Measurements from ENCODE around the gene IGSF10.
"Not testable (repeated sequence)": the region's sequence is repeated elsewhere in the genome, so short reads cannot be mapped to it uniquely, and the experiment has no call there.

The IGSF10 gene

GRCh38 chr3:151460774-151461450 lies at the start of gene IGSF10:
IGSF10 (minus strand) TSS chr3:151461061; CDS start chr3:151458709, 2,352 bp downstream.
- DNase-seq (ENCODE audit: low read depth), result no peak
- H3K4me3 ChIP-seq (ENCODE audit: low read depth, low read length), result no peak within 1 kb of the TSS

GRCh38 chr3:151509468-151510135 lies 48.7 kb upstream of the IGSF10 start:
- not testable (repeated sequence) for DNase-seq (ENCODE audit: low read depth)

More at GRCh38 chr3:151460774-151461450, at the start of gene IGSF10:
- TF ChIP-seq CTCF (IDR thresholded peaks at IDR 0.05; ENCODE audit: control insufficient read depth, extremely low read depth, insufficient read depth), result no peak

GRCh38 chr3:151504606-151505005 lies 43.7 kb upstream of the IGSF10 start:
- DNase-seq (ENCODE audit: low read depth), result no peak

More at GRCh38 chr3:151509468-151510135, 48.7 kb upstream of the IGSF10 start:
- H3K4me3 ChIP-seq (ENCODE audit: low read depth, low read length), result not testable (repeated sequence)

GRCh38 chr3:151503074-151503473 lies 42.2 kb upstream of the IGSF10 start:
- no peak for DNase-seq (ENCODE audit: low read depth)
- H3K4me3 ChIP-seq (ENCODE audit: low read depth, low read length), result no peak overlapping the region
- TF ChIP-seq CTCF (IDR thresholded peaks at IDR 0.05; ENCODE audit: control insufficient read depth, extremely low read depth, insufficient read depth), result no peak

More at GRCh38 chr3:151504606-151505005, 43.7 kb upstream of the IGSF10 start:
- H3K4me3 ChIP-seq (ENCODE audit: low read depth, low read length), result no peak overlapping the region
- no peak for TF ChIP-seq CTCF (IDR thresholded peaks at IDR 0.05; ENCODE audit: control insufficient read depth, extremely low read depth, insufficient read depth)

- no peak for DNase-seq (ENCODE audit: low read depth)
- no peak for TF ChIP-seq CTCF (IDR thresholded peaks at IDR 0.05; ENCODE audit: control insufficient read depth, extremely low read depth, insufficient read depth)
- no peak overlapping the region for H3K4me3 ChIP-seq (ENCODE audit: low read depth, low read length)
These were observed 41.2 kb upstream of the IGSF10 start for GRCh38 chr3:151501923-151502632.

GRCh38 chr3:151501171-151501922 lies 40.5 kb upstream of the IGSF10 start:
- DNase-seq (ENCODE audit: low read depth), result no peak
- no peak overlapping the region for H3K4me3 ChIP-seq (ENCODE audit: low read depth, low read length)
- TF ChIP-seq CTCF (IDR thresholded peaks at IDR 0.05; ENCODE audit: control insufficient read depth, extremely low read depth, insufficient read depth), result no peak
